ENCODE measurements around the gene PPARA.
"Not testable (repeated sequence)": the region's sequence is repeated elsewhere in the genome, so short reads cannot be mapped to it uniquely, and the experiment has no call there.

PPARA gene

GRCh38 chr22:46127556-46127955 is 22.8 kb upstream of the PPARA start:
- DNase-seq = no peak

DNA sequence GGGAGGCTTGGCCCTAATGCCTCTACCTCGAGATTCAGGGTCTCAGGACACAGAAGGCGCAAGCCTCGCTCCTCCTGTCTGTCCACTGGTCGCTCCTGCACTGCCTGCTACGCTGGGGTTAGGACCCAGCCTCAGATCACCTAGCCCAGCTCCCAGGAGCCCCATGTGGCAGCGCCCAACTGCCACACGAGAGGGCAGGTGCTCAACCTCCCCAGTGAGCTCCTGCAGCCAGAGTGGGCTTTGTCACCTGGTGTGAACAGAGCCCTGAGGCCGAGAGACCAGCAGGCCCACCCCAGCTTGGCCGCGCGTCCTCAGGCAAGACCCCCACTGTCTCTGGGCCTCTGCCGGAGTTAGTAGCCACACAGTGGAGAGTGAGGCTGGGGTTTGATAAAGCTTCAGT is 21.7 kb upstream of the PPARA start:
- no peak for DNase-seq

- no peak for DNase-seq
Observed at GRCh38 chr22:46129390-46130041, 20.8 kb upstream of the PPARA start.

DNA sequence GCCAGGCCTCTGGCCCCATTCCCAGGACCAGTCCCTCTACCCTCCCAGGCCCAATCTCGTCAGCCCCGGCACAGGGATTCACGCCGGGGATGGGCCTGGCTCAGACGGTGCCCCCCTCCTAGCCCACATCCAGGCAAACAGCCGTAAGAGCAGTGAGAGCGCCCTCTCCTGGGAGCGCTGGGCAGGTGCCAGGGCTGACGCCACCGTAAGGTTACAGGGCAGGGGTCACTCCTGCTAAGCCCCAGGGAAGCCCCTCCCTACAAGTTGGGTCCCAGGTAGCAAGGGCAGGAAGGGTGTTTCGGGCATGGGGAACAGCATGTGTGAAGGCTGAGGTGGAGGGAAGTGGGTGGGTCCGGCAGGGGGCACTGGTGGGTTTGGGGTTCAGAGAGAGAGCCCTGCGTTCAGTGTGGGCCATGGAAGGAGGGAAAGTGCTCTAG is 19.2 kb upstream of the PPARA start:
- no peak for DNase-seq

GRCh38 chr22:46132193-46132829 is 18.0 kb upstream of the PPARA start:
- not testable (repeated sequence) for DNase-seq

GRCh38 chr22:46132830-46133587 is 17.3 kb upstream of the PPARA start:
- DNase-seq = no peak

GRCh38 chr22:46133588-46133855 is 16.8 kb upstream of the PPARA start:
- no peak for DNase-seq

DNA sequence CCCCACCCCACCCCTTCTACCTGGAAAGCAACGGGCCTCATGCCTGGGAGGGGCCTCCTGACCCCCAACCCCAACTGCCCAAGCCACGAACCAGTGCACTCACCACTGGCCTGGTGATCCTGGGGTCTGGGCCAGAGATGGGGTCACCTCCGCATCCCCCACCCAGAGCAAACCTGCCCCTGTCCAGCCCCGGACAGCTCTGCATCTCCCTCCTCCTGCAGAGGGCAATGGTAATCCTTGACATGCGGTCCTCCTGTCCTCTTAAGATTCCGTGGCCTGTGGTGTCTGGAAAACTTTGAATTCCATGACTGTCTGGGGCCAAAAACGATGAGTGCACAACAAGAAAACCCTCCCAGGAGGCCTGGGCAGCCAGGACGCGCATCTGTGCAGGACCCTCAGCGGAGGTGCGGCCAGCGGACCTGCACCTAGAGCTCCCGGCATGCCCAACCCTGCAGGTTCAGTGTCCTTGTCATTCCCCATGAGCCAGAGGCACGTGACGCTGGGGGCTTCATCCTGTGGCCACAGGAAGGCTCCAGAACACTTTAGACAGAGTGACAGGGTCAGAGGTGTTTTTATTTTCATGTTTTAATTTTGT is 16.1 kb upstream of the PPARA start:
- no peak for DNase-seq

- DNase-seq = no peak
Observed at GRCh38 chr22:46135611-46136485, 14.5 kb upstream of the PPARA start.

DNA sequence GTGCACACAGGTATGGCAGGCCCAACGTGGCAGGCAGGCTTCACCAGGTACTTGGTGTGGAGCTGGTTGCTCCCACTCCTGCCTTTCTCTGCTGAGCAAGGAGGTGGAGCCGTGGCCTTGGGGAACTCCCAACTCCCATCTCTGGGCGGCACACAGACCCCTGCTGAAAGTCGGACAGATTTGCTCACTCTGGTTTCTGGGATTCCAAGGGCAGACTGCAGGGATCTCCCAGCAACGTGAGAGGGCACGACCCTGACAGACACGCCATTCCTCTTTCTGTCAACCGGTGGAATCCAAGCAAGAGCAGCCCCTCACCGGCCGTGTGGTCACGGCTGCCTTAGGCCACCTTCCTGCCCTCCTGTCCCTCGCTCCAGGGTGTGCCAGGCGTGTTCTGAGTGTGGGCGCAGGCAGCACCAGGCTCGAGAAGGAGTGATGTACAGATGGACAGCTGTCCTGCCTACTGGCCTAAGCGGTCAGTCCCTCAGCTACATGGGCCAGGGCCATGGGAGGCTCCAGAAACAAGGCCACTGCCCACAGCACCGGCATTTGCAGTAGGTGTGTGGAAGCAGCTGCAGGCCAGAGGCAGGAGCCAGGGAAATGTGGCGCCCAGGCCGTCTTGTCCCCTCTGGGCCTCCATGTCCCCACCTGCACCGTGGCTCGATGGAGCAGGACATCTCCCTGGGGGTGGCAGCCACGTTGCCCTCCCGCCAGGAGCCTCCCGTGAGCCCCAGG is 13.7 kb upstream of the PPARA start:
- DNase-seq = no peak

DNA sequence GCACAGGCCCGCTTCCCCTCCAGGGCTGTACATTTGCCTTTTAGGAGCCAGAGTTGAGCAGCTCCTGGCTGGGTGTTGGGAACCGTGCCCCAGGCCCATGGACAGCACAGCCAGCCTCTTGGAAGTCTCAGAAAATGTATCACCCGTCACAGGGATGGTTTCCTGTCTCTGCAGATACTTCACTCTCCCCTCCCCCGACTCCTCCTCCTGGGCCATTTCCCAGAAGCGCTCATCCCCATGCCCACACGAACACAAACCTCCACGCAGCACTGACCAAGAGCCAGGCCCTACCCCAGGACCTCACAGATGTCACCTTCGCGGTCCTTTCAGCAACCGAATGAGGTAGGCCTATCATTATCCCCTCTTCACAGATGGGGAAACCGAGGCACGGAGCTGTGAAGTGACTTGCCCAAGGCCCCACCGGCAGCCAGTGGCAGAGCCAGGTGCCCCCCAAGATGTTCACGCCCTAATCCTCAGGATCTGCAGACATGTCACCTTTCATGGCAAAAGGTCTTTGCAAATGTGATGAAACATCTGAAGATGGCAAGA is 13.0 kb upstream of the PPARA start:
- no peak for DNase-seq

DNA sequence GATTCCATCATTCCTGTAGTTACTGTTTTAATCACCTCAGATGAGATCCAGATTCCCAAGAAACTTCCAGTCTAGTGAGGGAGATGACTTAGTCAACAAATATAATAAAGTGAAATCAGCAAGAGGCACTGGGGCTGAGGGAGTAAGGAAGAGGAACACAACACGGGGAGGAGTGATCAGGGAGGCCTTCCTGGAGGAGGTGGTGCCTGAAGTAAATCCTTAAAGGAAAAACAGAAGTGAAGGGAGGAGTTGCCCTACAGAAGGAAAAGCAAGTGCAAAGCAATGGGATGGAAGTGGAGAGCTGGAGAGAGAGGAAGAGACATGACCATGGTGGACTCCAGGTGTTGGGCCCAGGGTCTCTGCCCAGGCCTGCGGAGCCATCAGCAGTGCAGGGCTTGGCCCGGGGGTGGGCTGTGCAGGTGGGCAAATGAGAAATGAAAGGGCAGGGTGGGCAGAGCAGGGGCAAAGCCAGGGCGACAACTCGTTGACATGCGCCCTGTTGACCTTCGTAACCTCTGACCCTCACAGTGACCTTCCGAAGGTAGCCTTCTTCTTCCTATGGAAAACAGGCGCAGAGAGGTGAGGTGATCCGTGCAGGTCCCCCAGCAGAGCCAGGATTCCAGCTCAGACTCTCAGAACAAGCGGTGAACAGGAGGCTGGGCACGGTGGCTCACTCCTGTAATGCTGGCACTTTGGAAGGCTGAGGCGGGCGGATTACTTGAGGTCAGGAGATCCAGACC is 12.1 kb upstream of the PPARA start:
- DNase-seq = no peak

DNA sequence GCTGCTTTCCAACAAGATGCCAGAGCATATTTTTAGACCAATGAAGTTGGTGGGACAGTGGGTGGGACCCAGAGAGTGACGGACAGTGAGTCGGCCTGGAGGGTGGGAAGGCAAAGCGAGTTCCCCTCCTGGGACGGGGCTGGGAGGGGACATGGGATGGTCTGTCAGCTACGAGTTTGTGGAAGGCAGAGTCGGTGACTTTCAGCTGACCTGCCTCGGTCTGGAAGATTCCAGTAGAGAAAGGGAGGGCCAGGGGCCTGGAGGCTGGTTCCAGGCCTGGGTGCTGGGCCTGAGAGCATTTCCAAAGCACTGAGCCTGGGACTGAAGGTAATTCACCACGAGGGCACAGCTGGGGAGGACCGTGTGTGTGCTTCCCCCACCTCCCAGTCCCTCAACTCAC is 10.9 kb upstream of the PPARA start:
- DNase-seq = not testable (repeated sequence)

DNA sequence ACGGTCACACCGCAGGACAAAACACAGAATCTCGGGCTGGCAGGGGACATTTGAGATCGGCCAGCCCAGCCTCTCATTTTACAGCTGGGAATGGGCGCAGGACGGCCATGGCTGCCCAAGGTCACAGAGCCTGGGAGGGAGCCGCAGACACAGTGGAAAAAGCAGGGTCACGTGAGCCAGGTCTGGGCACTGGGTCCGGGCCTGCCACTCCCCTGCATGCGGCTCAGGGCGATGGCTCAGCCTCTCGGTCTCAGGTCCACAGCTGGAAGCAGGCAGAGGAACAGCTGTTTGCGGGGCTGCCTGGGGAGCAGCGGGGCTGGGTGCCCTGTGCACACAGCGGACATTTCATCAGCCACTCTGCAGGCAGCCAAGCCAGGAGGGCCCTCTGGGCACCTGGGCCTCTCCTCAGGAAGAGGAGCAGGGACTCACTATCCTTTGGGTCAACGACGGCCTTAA is 10.4 kb upstream of the PPARA start:
- DNase-seq = no peak

DNA sequence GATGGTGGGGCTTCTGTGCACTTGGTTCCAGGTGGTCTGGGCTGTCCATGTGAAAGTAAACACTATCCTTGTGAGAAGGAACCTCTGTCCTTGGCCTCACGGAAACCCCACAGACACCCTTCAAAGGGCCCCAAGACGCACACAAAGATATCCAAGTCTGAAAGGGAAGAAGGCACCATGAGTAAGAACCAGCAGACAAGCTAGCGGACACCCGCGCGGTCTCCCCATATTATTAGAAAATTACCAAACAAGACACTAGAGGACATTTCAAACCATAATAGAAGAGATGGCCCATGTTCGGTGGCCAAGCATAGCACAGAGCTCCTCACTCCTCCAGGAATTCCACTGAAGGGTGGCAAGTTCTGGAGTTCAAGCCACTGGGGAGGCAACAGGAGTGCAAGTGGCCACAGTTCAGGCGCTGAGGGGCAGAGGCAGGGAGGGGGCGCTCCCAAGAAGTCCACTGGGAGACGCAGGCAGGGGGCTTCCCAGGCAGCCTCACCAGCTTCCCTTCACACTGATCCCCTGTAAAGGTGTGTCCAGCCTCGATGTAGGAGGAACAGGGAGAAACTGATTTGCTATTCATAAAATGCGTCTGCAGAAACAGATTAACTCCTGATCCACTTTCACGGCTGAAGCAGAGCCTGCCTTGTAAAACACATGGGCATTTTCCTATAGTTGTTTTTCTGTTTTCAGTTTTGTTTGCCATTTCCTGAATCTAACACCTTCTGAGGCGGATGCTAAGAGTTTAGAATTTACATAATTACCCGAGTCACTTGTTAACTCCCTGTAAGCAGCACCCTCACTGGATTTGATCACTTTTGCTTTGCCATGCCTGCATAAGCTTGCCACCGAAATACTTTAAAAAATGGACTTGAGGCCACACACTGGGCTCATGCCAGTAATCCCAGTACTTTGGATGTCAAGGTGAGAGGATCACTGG is 9.1 kb upstream of the PPARA start:
- no peak for DNase-seq

- no peak for DNase-seq
Observed at GRCh38 chr22:46142548-46143490, 7.5 kb upstream of the PPARA start.

DNA sequence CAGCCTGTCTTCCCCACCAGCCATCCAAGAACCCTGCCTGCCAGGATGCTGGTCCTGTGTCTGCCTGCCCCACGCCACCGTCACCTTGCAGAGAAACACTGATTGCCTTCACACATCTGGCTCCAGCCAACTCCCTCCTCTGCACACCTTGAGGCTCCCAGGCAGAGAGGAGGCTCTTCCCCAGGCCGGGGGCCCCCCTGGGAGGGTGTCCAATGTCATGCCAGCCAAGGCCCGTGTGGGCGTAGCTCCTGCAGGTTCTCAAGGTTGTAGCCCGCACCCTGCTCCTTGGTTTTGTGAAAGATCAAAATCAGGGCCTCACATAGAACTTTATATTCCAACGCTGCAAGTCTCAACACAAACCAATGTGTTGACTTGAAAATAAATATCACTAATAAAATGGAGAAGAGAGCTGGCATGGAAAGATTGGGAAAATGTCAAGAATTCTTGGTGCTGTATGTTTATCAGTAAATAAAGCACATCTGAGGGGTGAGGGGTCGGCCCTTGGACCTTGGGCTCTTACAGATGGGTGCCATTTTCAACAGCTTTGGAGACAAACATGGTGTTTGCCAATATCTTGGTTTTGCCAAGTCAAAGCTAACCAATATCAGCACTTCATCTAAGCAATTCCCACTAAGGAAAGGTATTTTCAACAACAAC is 6.7 kb upstream of the PPARA start:
- no peak for DNase-seq

DNA sequence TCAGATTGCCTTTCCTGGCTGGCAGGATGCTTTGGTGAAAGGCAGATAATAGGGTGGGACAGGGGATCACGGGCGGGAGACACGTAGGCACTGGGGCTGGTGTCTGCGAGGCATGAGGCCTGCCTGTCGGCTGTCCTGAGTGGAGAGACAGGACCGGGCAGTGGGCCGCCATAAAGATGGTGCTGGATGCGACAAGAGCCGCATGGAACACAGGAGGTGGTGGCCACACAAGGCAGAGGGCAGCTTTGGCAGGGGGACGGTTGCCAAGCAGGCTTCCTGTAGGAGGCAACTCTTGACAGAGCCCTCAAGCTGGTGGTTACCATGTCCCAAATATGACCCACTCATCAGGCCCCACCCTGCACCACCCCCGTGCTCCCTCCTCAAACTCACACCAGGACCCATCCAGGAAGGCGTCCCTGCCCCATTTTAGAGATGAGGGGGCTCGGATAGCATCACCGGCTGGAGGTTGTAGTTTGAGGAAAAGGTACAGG is 4.9 kb upstream of the PPARA start:
- no peak for DNase-seq
